ENCODE results near the gene SNAPC5.
"Not testable (repeated sequence)": the region's sequence is repeated elsewhere in the genome, so short reads cannot be mapped to it uniquely, and the experiment has no call there.

Gene SNAPC5

DNA sequence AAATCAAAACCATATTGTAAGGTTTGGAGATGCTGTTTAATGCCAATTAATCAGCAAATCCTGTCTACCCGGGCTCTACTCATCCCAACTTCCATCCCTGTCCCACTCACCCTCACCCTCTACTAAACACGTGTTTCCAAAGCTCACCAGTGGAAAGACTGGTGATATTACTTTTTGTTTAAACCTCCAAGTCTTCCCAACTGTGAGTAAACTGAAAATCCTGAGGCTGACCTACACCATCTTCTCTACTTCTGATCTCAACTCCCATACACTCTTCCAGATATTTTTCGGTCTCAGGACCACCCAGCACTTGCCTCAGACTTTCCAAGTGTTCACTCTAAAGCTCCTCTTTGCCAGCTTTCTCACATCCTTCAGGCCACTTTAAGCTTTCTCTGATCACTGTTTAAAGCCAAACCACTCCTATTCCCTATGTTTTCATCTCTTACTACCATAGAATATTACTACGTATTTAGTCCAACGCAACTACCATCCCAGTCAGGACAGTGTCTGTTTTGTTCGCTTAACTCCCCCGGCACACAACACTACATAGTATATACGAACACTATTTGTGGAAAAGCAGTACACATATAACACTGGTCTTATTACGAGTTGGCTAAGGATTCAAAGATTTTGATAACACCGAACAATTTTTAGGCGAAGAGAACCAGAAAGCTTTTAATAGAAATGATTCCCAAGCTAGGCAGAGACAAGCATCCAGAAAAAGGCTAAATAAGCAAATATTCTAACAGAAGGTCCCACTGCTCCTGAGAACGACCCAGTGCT lies 6.4 kb upstream of the SNAPC5 start:
- TF ChIP-seq, protein P1, sequence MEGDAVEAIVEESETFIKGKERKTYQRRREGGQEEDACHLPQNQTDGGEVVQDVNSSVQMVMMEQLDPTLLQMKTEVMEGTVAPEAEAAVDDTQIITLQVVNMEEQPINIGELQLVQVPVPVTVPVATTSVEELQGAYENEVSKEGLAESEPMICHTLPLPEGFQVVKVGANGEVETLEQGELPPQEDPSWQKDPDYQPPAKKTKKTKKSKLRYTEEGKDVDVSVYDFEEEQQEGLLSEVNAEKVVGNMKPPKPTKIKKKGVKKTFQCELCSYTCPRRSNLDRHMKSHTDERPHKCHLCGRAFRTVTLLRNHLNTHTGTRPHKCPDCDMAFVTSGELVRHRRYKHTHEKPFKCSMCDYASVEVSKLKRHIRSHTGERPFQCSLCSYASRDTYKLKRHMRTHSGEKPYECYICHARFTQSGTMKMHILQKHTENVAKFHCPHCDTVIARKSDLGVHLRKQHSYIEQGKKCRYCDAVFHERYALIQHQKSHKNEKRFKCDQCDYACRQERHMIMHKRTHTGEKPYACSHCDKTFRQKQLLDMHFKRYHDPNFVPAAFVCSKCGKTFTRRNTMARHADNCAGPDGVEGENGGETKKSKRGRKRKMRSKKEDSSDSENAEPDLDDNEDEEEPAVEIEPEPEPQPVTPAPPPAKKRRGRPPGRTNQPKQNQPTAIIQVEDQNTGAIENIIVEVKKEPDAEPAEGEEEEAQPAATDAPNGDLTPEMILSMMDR (conservative IDR thresholded peaks at IDR 0.05; ENCODE audit: low read depth, low read length) = no peak
- peak; percentile 15 for DNase-seq (ENCODE audit: low read depth)
- H3K4me3 ChIP-seq (ENCODE audit: low read depth, low read length) = peak overlapping the region; percentile 70

DNA sequence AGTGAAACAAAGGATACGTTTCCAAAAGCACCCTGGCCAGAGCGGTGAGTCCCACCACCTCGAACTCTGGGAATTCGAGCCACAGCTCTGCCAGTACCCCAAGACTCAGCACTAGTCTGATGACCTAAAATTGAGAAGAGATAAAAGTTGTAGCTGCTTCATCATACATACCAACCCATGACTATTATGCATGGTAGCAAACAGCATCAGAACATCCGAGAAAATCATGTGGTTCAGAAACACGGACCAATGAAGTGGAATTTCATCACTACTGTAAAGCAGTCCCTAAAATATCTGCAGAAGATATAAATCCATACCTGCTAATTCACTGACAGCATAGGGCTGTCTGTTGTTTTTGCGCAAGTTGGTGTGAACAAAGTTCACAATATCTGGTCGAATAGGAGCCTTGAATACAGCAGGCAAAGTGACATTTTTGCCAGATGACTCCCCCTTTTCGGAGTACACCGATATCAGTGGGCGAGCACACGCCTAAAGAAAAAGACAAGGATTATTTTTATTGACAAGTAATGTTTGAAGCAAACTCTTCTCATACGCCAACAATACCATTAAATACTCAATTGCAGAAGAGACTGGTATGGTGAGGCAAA lies 5.6 kb upstream of the SNAPC5 start:
- DNase-seq (ENCODE audit: low read depth) = peak; percentile 61
- peak overlapping the region; percentile 70 for H3K4me3 ChIP-seq (ENCODE audit: low read depth, low read length)

DNA sequence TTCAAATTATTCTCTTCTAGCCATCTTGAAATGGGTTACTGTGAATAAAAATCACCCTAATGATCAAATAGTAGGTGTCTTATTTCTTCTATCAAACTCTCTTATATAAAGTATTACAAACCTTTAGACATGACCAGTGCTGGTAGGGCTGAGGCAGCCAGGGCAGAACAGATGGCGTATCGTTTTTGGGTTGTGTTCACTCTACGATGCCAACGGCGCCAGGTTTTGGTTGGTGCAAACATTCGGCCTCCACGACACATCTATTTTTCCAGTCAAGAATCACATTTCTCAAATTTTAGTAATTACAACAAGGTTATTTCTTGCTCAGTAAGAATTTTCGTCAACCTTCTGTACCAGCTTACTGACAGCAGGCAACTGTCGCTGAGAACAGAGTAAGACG lies 4.9 kb upstream of the SNAPC5 start:
- peak overlapping the region; percentile 70 for H3K4me3 ChIP-seq (ENCODE audit: low read depth, low read length)
- DNase-seq (ENCODE audit: low read depth) = no peak
- TF ChIP-seq, protein P1 (conservative IDR thresholded peaks at IDR 0.05; ENCODE audit: low read depth, low read length) = no peak

DNA sequence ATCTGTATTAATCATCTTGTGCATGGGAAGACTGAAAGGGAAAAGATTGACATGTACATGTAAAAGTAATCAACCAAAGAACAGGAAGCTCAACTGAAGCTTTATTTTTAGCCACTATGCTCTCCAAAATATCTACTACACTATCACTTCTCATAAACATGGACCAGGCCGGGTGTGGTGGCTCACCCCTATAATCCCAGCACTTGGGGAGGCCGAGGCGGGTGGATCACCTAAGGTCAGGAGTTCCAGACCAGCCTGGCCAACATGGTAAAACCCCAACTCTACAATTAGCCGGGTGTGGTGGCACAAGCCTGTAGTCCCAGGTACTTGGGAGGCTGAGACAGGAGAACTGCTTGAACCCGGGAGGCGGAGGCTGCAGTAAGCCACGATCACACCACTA lies 2.8 kb upstream of the SNAPC5 start:
- not testable (repeated sequence) for H3K4me3 ChIP-seq (ENCODE audit: low read depth, low read length); DNase-seq (ENCODE audit: low read depth)

DNA sequence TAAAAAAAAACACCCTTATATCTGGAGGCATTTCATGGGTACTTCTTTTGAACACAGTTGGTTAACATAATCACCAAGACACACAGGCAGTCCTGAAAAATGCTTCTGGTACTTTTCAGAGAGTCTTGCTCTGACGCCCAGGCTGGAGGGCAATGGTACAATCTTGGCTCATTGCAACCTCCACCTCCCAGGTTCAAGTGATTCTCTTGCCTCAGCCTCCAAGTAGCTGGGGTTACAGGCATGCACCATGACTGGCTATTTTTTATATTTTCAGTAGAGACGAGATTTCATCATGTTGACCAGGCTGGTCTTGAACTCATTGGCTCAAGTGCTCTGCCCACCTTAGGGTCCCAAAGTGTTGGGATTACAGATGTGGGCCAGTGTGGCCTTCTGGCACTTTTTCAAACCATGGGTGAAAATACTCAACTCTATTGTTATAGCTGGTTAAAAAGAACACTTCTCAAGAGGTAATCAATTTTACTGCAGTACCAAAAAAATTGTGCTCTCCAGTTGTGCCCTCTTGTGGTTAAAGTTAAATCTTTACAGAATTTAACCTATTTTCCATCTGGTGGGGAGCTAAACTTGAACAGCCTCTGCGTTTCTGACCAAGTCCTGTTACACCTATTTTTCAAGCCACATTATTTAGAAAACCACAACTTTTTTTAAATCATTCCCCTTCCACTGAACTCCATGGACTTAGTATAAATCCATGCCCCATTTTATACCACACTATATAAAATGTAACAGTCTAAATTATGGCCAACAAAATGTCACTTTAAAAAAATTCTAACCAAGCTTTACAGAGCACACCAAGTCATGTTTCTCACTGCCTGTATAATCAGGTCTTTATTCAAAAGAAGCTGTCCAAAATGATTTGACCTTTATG lies 1.2 kb upstream of the SNAPC5 start:
- TF ChIP-seq, protein P1 (conservative IDR thresholded peaks at IDR 0.05; ENCODE audit: low read depth, low read length) = peak; percentile 53
- peak; percentile 68 for DNase-seq (ENCODE audit: low read depth)
- H3K4me3 ChIP-seq (ENCODE audit: low read depth, low read length) = no peak overlapping the region

DNA sequence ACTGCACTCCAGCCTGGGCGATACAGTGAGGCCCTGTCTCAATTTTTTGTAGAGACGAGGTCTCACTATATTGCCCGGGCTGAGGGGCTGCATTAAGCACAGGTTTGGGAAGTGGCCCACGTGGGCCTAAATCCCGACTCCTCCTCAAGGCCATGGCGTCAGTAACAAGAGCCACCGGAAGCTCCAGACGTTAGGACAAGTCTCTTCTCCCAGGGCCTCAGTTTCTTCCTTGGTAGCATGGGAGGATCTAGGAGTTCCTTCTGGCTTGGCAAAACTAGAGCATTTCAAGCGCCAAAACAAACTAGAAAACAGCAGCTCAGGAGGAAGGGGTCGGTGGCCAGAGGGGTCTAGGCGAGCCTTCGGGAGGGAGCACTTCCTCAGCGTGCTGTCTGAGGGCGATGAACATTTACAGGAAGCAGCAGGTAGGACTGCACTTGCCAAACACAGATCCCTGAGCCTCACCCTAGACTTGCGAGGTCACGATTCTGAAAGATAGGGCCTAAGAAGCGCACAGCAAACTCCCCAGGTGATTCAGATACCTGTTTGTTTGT lies 536 bp downstream of the SNAPC5 start:
- peak overlapping the region; percentile 75 for H3K4me3 ChIP-seq (ENCODE audit: low read depth, low read length)
- TF ChIP-seq, protein P1 (conservative IDR thresholded peaks at IDR 0.05; ENCODE audit: low read depth, low read length) = no peak
- no peak for DNase-seq (ENCODE audit: low read depth)

DNA sequence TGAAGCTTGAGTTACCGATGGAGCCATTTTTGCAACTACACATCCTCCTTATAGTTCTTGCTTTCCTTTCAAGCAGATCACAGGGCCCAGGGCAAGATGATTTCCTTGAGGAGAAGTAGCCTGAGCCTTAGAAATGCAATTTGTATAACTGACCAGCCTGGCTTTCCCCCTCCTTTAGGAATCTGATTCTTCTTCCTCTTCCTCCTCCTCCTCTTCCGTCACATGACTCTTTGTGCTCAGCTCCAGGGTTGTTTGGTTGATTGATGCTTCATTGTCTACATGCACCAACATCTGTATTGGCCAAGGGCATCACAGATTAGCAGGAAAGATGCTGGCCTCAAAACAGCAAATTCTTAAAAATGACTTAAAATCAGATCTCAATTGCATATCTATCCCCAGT lies 3.3 kb downstream of the SNAPC5 start:
- TF ChIP-seq, protein P1 (conservative IDR thresholded peaks at IDR 0.05; ENCODE audit: low read depth, low read length) = no peak
- DNase-seq (ENCODE audit: low read depth) = no peak
- no peak overlapping the region for H3K4me3 ChIP-seq (ENCODE audit: low read depth, low read length)

Measured in choroid plexus epithelial cell (primary cell).